GM18526 (cell line): Measurements from ENCODE around the gene SPATA33.

Experiments
- POLR2A ChIP-seq: IDR thresholded peaks from 3 replicates; pipeline ENCODE4 v1.6.1; 2011; ENCODE audit not compliant: insufficient read length; ENCODE audit errors: extremely low read depth

SPATA33 gene

GRCh38 chr16:89657442-89658220, at the start of gene SPATA33, which contains the start of gene CHMP1A:
Gene SPATA33 (plus strand): TSS chr16:89657836. CDS start chr16:89657912, 76 bp downstream.
Gene CHMP1A (minus strand): TSS chr16:89657708. CDS start chr16:89657588, 120 bp downstream.
- peak; percentile 73 for TF ChIP-seq POLR2A

- TF ChIP-seq POLR2A, result no peak
Observed at GRCh38 chr16:89607937-89608740, 49.5 kb upstream of the SPATA33 start.

- TF ChIP-seq POLR2A, result no peak
Observed at GRCh38 chr16:89610108-89610453, 47.6 kb upstream of the SPATA33 start.

GRCh38 chr16:89612415-89613166, 45.0 kb upstream of the SPATA33 start:
- TF ChIP-seq POLR2A, result no peak

GRCh38 chr16:89613231-89613953, 44.2 kb upstream of the SPATA33 start, which contains the start of gene DPEP1:
Gene DPEP1 (plus strand): TSS chr16:89613642. CDS start chr16:89630411, 16,769 bp downstream.
- no peak for TF ChIP-seq POLR2A

- TF ChIP-seq POLR2A, result no peak
Observed at GRCh38 chr16:89613954-89614459, 43.6 kb upstream of the SPATA33 start.

GRCh38 chr16:89615176-89615575, 42.5 kb upstream of the SPATA33 start:
- TF ChIP-seq POLR2A, result no peak

- TF ChIP-seq POLR2A, result no peak
Observed at GRCh38 chr16:89615596-89616090, 42.0 kb upstream of the SPATA33 start.

- no peak for TF ChIP-seq POLR2A
Observed at GRCh38 chr16:89616623-89617022, 41.0 kb upstream of the SPATA33 start.

- TF ChIP-seq POLR2A, result no peak
Observed at GRCh38 chr16:89617036-89617435, 40.6 kb upstream of the SPATA33 start.

- no peak for TF ChIP-seq POLR2A
Observed at GRCh38 chr16:89618109-89618998, 39.3 kb upstream of the SPATA33 start.

GRCh38 chr16:89619840-89620239, 37.8 kb upstream of the SPATA33 start:
- TF ChIP-seq POLR2A, result no peak

GRCh38 chr16:89620406-89620841, 37.2 kb upstream of the SPATA33 start:
- TF ChIP-seq POLR2A, result no peak
